Measurements from ENCODE around the gene KCND2. TPM values are rescaled to one million over a fixed set of nuclear protein-coding genes. Genes with fewer than 3 reads are reported as not detected.

Gene KCND2
- total RNA-seq, 1 donor from 2014 or later: 0.61 TPM

DNA sequence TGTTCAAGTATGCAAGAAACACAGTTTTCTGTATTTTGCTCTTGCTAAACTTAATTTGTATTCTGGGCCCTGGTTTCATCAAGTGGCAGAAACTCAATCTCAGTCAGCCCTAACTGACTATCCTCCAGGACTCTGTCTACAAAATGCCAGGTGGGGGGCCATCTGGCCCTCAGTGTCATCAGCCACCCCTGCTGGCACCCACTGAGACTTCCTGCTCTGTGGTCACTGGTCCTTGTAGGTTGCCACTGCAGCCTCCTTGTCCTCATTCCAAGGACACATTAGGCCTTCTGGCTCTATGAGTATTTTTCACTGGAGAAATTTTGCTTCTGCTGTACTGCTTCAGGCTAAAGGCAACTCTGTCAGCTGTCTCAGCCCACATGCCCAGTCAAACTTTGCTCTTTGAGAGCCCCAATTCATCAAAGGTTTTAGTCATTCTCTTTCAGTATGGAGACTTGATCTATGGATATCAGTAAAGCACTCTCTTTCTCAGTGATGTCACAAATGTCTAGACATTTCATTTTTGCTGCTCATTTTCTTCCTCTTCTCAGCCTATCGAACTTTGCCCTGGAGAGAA is 163.6 kb downstream of the KCND2 start:
- no peak overlapping the region for H3K4me3 ChIP-seq
- no peaks in the 10 kb centered on the region for H3K27me3 ChIP-seq
- TF ChIP-seq, protein P1, sequence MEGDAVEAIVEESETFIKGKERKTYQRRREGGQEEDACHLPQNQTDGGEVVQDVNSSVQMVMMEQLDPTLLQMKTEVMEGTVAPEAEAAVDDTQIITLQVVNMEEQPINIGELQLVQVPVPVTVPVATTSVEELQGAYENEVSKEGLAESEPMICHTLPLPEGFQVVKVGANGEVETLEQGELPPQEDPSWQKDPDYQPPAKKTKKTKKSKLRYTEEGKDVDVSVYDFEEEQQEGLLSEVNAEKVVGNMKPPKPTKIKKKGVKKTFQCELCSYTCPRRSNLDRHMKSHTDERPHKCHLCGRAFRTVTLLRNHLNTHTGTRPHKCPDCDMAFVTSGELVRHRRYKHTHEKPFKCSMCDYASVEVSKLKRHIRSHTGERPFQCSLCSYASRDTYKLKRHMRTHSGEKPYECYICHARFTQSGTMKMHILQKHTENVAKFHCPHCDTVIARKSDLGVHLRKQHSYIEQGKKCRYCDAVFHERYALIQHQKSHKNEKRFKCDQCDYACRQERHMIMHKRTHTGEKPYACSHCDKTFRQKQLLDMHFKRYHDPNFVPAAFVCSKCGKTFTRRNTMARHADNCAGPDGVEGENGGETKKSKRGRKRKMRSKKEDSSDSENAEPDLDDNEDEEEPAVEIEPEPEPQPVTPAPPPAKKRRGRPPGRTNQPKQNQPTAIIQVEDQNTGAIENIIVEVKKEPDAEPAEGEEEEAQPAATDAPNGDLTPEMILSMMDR (IDR thresholded peaks at IDR 0.05): no peak
- no peaks in the 10 kb centered on the region for H3K36me3 ChIP-seq
- no peaks in the 10 kb centered on the region for H3K4me1 ChIP-seq
- ATAC-seq: no peak
- intact Hi-C loops (cut with DNase I): no loop called here
- DNase-seq: no peak
- no peak overlapping the region for H3K27ac ChIP-seq
- H3K9me3 ChIP-seq: no peaks in the 10 kb centered on the region

DNA sequence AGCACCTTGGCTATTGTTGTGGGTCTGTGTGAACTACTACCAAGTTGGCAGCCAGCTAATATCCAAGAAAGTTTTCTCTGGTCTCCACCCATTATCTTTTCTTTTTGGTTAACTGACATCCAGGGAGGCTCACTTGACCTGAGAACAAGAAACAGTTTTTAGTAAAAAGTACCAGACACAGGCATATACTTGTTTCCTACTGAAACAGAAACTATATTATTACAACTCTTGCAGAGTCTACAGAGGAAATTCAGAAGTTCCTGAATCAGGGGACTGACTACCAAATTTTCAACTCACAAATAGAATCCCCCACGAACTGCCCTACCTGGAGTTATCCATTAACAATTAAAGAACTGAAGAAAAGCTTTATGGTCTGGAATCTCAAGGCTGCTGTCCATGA is 168.9 kb downstream of the KCND2 start:
- H3K36me3 ChIP-seq: no peaks in the 10 kb centered on the region
- H3K4me3 ChIP-seq: no peak overlapping the region
- no peak overlapping the region for H3K27ac ChIP-seq
- TF ChIP-seq, protein P1 (IDR thresholded peaks at IDR 0.05): no peak
- intact Hi-C loops (cut with DNase I): no loop called here
- no peaks in the 10 kb centered on the region for H3K4me1 ChIP-seq
- DNase-seq (no peak), ATAC-seq (no peak)
- no peaks in the 10 kb centered on the region for H3K9me3 ChIP-seq
- H3K27me3 ChIP-seq: no peaks in the 10 kb centered on the region

- Histone ChIP-seq H3K4me3 (no peak overlapping the region), H3K27me3 (no peaks in the 10 kb centered on the region), H3K4me1 (no peaks in the 10 kb centered on the region), H3K9me3 (no peaks in the 10 kb centered on the region), H3K36me3 (no peaks in the 10 kb centered on the region), H3K27ac (no peak overlapping the region)
- intact Hi-C loops (cut with DNase I): no loop called here
- TF ChIP-seq, protein P1 (IDR thresholded peaks at IDR 0.05): no peak
- ATAC-seq (peak; percentile 48), DNase-seq (no peak)
Measured at GRCh38 chr7:120442838-120443237, 169.9 kb downstream of the KCND2 start.

GRCh38 chr7:120444650-120445049 is 171.7 kb downstream of the KCND2 start:
- DNase-seq (no peak), ATAC-seq (no peak)
- Histone ChIP-seq H3K9me3 (no peaks in the 10 kb centered on the region), H3K36me3 (no peaks in the 10 kb centered on the region), H3K4me3 (no peak overlapping the region), H3K4me1 (no peaks in the 10 kb centered on the region), H3K27me3 (no peaks in the 10 kb centered on the region), H3K27ac (no peak overlapping the region)
- TF ChIP-seq, protein P1 (IDR thresholded peaks at IDR 0.05): no peak
- intact Hi-C loops (cut with DNase I): no loop called here

DNA sequence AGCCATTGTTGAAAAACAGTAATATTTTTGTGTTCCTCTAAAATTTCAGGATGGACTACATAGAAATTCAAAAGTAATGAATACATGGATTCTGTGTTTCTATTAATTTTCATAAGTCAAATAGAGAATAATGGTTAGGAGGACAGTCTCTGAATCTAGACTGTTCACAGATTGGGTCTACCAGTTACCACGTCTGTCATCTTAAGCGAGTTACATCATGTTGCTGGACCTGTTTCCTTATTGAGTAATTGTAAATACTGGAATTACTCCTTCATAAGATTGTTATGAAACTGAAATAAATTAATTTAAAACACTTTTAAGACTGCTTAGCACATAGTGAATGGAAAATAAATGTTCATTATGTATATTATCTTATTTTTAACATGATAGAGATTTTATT is 172.3 kb downstream of the KCND2 start:
- no peak for DNase-seq
- no peaks in the 10 kb centered on the region for H3K27me3 ChIP-seq
- no peaks in the 10 kb centered on the region for H3K36me3 ChIP-seq
- H3K4me1 ChIP-seq: no peaks in the 10 kb centered on the region
- peak; percentile 41 for ATAC-seq
- H3K4me3 ChIP-seq: no peak overlapping the region
- H3K27ac ChIP-seq: no peak overlapping the region
- intact Hi-C loops (cut with DNase I): no loop called here
- H3K9me3 ChIP-seq: no peaks in the 10 kb centered on the region
- TF ChIP-seq, protein P1 (IDR thresholded peaks at IDR 0.05): no peak

- Histone ChIP-seq H3K36me3 (no peaks in the 10 kb centered on the region), H3K27ac (no peak overlapping the region), H3K9me3 (no peaks in the 10 kb centered on the region), H3K4me1 (no peaks in the 10 kb centered on the region), H3K27me3 (no peaks in the 10 kb centered on the region), H3K4me3 (no peak overlapping the region)
- TF ChIP-seq, protein P1 (IDR thresholded peaks at IDR 0.05): no peak
- DNase-seq: no peak
- intact Hi-C loops (cut with DNase I): no loop called here
- peak; percentile 41 for ATAC-seq
Measured at GRCh38 chr7:120452665-120453064, 179.7 kb downstream of the KCND2 start.
